ENCODE measurements around the gene STAP1.
"Not testable (repeated sequence)": the region's sequence is repeated elsewhere in the genome, so short reads cannot be mapped to it uniquely, and the experiment has no call there.

The STAP1 gene

DNA sequence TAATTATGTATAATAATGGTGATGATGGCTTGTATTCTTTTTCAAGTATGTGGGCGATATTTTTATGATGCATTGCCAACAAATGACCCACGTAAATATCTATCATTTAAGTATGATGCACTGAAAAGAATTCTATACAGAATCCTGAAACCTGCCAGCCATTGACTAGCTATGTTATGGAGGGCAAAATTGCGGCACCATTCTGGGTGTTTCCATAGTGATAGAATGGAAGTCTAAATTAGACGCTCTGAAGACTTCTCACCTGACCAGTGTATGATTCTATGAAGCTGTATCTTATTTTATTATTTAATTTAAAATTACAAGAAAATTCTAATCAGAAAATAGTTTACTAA is 12.5 kb upstream of the STAP1 start:
- in situ Hi-C loops (cut with HindIII; ENCODE audit: low sequenced_read_pairs): no loop called here
- no peak for TF ChIP-seq CTCF (IDR thresholded peaks at IDR 0.05; ENCODE audit: low read depth, low read length)
- peak overlapping the region; percentile 90 for H3K4me3 ChIP-seq (ENCODE audit: low read depth, low read length)
- no peak for DNase-seq (ENCODE audit: low read depth, low spot score)

- no peak for DNase-seq (ENCODE audit: low read depth, low spot score)
- no peak for TF ChIP-seq CTCF (IDR thresholded peaks at IDR 0.05; ENCODE audit: low read depth, low read length)
- in situ Hi-C loops (cut with HindIII; ENCODE audit: low sequenced_read_pairs): no loop called here
- no peak overlapping the region for H3K4me3 ChIP-seq (ENCODE audit: low read depth, low read length)
Observed at GRCh38 chr4:67546971-67547370, 11.6 kb upstream of the STAP1 start.

DNA sequence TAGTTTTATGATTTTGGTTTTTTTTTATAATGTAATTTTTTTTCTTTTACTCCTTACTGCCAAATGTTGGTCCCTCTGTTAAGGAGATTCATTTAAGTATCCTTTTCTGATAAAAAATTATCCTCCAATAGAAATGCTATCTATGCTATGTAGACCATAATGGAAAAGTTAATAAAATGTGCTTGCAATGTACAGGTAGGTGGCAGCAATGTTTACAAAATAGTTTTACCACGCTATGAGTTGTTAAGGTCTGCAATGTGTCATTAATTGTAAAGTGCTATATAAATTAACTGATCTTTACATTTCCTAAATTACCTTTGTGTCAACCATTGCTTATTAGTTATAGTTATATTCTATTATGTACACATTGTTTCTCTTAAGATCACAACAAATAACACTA is 9.4 kb upstream of the STAP1 start:
- no peak for TF ChIP-seq CTCF (IDR thresholded peaks at IDR 0.05; ENCODE audit: low read depth, low read length)
- no peak overlapping the region for H3K4me3 ChIP-seq (ENCODE audit: low read depth, low read length)
- DNase-seq (ENCODE audit: low read depth, low spot score): no peak
- in situ Hi-C loops (cut with HindIII; ENCODE audit: low sequenced_read_pairs): no loop called here

DNA sequence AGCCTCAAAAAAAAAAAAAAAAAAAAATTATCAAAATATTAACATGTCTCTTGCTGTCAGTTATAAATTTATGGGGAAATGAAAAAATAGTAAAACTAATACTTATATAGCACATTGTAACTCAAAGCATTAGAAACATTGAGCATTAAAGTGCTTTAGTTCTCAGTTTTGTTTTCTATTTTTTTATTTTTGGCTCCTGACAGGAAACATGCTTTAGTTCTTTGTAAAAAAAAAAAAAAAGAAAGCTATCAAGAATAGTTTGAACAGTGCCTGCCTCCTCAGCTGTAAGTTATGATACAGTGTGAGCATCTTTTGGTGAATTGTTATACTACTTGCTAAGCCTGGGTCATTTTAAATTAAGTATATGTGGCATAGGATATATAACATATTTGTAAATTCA is 8.1 kb upstream of the STAP1 start:
- no peak for DNase-seq (ENCODE audit: low read depth, low spot score)
- H3K4me3 ChIP-seq (ENCODE audit: low read depth, low read length): no peak overlapping the region
- no peak for TF ChIP-seq CTCF (IDR thresholded peaks at IDR 0.05; ENCODE audit: low read depth, low read length)
- in situ Hi-C loops (cut with HindIII; ENCODE audit: low sequenced_read_pairs): no loop called here

DNA sequence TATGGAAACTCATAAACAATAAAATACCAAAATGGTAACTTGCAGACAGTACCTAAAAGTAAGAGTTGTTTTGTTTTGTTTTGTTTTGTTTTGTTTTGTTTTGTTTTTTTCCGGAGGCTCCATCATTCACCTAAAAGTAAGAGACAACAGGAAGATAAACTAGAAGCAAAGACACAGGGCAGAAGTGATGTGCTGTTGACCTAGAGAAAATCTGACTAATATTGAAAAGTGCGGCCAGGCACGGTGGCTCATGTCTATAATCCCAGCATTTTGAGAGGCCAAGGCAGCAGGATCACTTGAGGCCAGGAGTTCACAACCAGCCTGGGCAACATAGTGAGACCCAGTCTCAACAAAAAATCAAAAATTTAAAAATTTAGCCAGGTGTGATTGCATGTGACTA is 7.7 kb upstream of the STAP1 start:
- in situ Hi-C loops (cut with HindIII; ENCODE audit: low sequenced_read_pairs): no loop called here
- no peak overlapping the region for H3K4me3 ChIP-seq (ENCODE audit: low read depth, low read length)
- DNase-seq (ENCODE audit: low read depth, low spot score): no peak
- no peak for TF ChIP-seq CTCF (IDR thresholded peaks at IDR 0.05; ENCODE audit: low read depth, low read length)

GRCh38 chr4:67552146-67552792 is 6.3 kb upstream of the STAP1 start:
- H3K4me3 ChIP-seq (ENCODE audit: low read depth, low read length); DNase-seq (ENCODE audit: low read depth, low spot score); in situ Hi-C loops (cut with HindIII; ENCODE audit: low sequenced_read_pairs): not testable (repeated sequence)

DNA sequence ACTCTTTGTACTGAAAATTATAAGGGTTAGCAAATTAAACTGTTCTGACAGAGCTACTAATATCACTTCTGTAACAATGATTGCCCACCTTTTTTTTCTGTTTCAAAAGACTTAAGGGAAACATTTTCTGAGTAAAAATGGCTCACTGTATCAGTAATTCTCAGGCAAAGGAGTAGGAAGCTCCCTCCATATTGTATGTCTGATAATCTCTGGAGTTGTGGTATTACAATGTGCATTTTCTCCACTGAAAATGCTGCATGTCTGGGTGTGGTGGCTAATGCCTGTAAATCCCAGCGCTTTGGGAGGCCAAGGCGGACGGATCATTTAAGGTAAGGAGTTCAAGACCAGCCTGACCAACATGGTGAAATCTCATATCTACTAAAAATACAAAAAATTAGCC is 4.4 kb upstream of the STAP1 start:
- in situ Hi-C loops (cut with HindIII; ENCODE audit: low sequenced_read_pairs): no loop called here
- no peak for TF ChIP-seq CTCF (IDR thresholded peaks at IDR 0.05; ENCODE audit: low read depth, low read length)
- DNase-seq (ENCODE audit: low read depth, low spot score): no peak
- no peak overlapping the region for H3K4me3 ChIP-seq (ENCODE audit: low read depth, low read length)
